A549 (cell line): ENCODE data around the gene TACC2. TPM values are rescaled to one million over a fixed set of nuclear protein-coding genes. Genes with fewer than 3 reads are reported as not detected.
A peak's percentile ranks its signal among the peaks of the same experiment; 100 is the strongest.

ENCODE experiments used
- ATAC-seq, 2 experiments: fragments of 200-7000 bp in 1 of 2; fragments of >200 bp in 1 of 2; cut with Nextera tagmentation in 1 of 2; cut with Tn5 transposase in 1 of 2; 3 replicates each; pipeline versions ENCODE4 v1.8.0 to v1.9.1; 2018 to 2020; ENCODE audit warnings: mild to moderate bottlenecking in 1 of 2, moderate library complexity in 1 of 2
- CTCF ChIA-PET: fragments of 300-600 bp; sonication (Branson Sonifier 250); formaldehyde crosslinking; extraction: SDS; loops from one replicate; lab custom pipeline; 2021; ENCODE audit warnings: antibody characterized with exemption, inconsistent platforms; lab: Yijun Ruan, JAX
- POLR2A ChIA-PET: fragments of 350-600 bp; formaldehyde crosslinking; extraction: SDS; loops from one replicate; lab custom pipeline; 2021; ENCODE audit warnings: antibody characterized with exemption, inconsistent platforms; lab: Yijun Ruan, JAX
- DNase-seq, 2 experiments: peaks; one replicate each; pipeline versions ENCODE4 v3.0.0 to v3.0.0-alpha.2; 2011 to 2016; ENCODE audit warnings: low read depth in 1 of 2, low spot score in 1 of 2
- FAIRE-seq: peaks from 2 replicates; lab custom pipeline; 2011; peaks lifted over from hg19 to GRCh38; lab: Jason Lieb, UNC
- H3K27ac ChIP-seq, 2 experiments: fragments of >200 bp; sonication (Bioruptor Twin); formaldehyde crosslinking; 3 replicates each; pipeline ENCODE4 v1.5.1; 2016 to 2017
- H3K4me1 ChIP-seq: fragments of >200 bp; sonication (Bioruptor Twin); formaldehyde crosslinking; 3 replicates; pipeline ENCODE4 v1.6.1; 2016
- H3K4me2 ChIP-seq: fragments of >200 bp; sonication (Bioruptor Twin); formaldehyde crosslinking; 3 replicates; pipeline ENCODE4 v1.6.1; 2016
- H3K4me3 ChIP-seq: fragments of >200 bp; sonication (Bioruptor Twin); formaldehyde crosslinking; 3 replicates; pipeline ENCODE4 v1.5.1; 2016
- H3K9me3 ChIP-seq: fragments of >200 bp; sonication (Bioruptor Twin); formaldehyde crosslinking; 3 replicates; pipeline ENCODE4 v1.6.1; 2016
- BHLHE40 ChIP-seq: IDR thresholded peaks from 2 replicates; pipeline ENCODE4 v1.6.1; 2012; ENCODE audit warnings: low read depth, low read length, inconsistent platforms
- GATA3 ChIP-seq: IDR thresholded peaks from 2 replicates; pipeline ENCODE4 v1.6.1; 2012; ENCODE audit warnings: borderline replicate concordance
- HDAC2 ChIP-seq: fragments of 200-600 bp; sonication (generic); IDR thresholded peaks from 2 replicates; pipeline ENCODE4 v1.6.1; 2016
- HOXA7 ChIP-seq: fragments of 250-450 bp; sonication (Bioruptor Pico); IDR thresholded peaks from 2 replicates; pipeline ENCODE4 v1.5.0; 2020; ENCODE audit warnings: mild to moderate bottlenecking, moderate library complexity
- HOXB13 ChIP-seq: fragments of 250-450 bp; sonication (Bioruptor Pico); IDR thresholded peaks from 2 replicates; pipeline ENCODE4 v1.5.0; 2020; ENCODE audit warnings: low read depth, mild to moderate bottlenecking, moderate library complexity
- KDM1A ChIP-seq: fragments of 200-600 bp; sonication (generic); IDR thresholded peaks from 2 replicates; pipeline ENCODE4 v1.6.1; 2016; ENCODE audit warnings: low read depth, mild to moderate bottlenecking
- NPAS2 ChIP-seq: fragments of 250-450 bp; sonication (Bioruptor Pico); IDR thresholded peaks from 2 replicates; pipeline ENCODE4 v1.8.0; 2022; ENCODE audit warnings: mild to moderate bottlenecking, moderate library complexity, borderline replicate concordance
- NR3C1 ChIP-seq: fragments of >200 bp; sonication (Bioruptor Twin); formaldehyde crosslinking; IDR thresholded peaks from 3 replicates; pipeline ENCODE4 v1.6.1; 2017
- PHF8 ChIP-seq: fragments of 200-600 bp; sonication (generic); IDR thresholded peaks from 2 replicates; pipeline ENCODE4 v1.6.1; 2016; ENCODE audit warnings: low read depth, mild to moderate bottlenecking, antibody characterized with exemption, moderate library complexity, borderline replicate concordance
- SMC3 ChIP-seq: fragments of >200 bp; sonication (Bioruptor Twin); formaldehyde crosslinking; IDR thresholded peaks from 3 replicates; pipeline ENCODE4 v1.6.1; 2018; ENCODE audit warnings: inconsistent platforms
- ZFP36 ChIP-seq: fragments of 450-650 bp; IDR thresholded peaks from 2 replicates; pipeline ENCODE4 v1.6.1; 2014; ENCODE audit warnings: borderline replicate concordance; ENCODE audit not compliant: partially characterized antibody
- ZNF302 ChIP-seq: fragments of 250-450 bp; sonication (Bioruptor Pico); IDR thresholded peaks from 2 replicates; pipeline ENCODE4 v1.9.0; 2021; ENCODE audit warnings: inconsistent platforms, mild to moderate bottlenecking, moderate library complexity
- ZSCAN20 ChIP-seq: fragments of 250-450 bp; sonication (Bioruptor Pico); IDR thresholded peaks from 2 replicates; pipeline ENCODE4 v1.8.0; 2022; ENCODE audit warnings: mild to moderate bottlenecking, moderate library complexity
- WGBS: methylation state at CpG from one replicate; pipeline ENCODE4 v1.1.6; 2017; ENCODE audit errors: missing lambda C conversion rate; 5-methylcytosine and 5-hydroxymethylcytosine counted together
- polyA plus RNA-seq, 4 experiments: library from polyadenylated mRNA; depleted of rRNA in 3 of 4; stranded (reverse); fragments of >200 nt; fragmentation: RNase III in 1 of 4; extraction: RNeasy Plus Mini Kit Qiagen cat#74134 plus additional on column Dnase treatment in 1 of 4; gene quantifications; 2 replicates in 3 of 4; 3 replicates in 1 of 4; pipeline ENCODE4 v1.2.3, GENCODE V29; 2011 to 2017
- TF ChIP-seq, protein P1 (sequence below): fragments of 150-350 bp; IDR thresholded peaks from 2 replicates; pipeline ENCODE4 v1.6.1; 2014; ENCODE audit warnings: low read depth, mild to moderate bottlenecking, low read length
- TF ChIP-seq, protein P2 (sequence below): fragments of >200 bp; sonication (Bioruptor Twin); formaldehyde crosslinking; IDR thresholded peaks from 3 replicates; pipeline ENCODE4 v1.6.1; 2016
- TF ChIP-seq, protein P3 (sequence below): fragments of 250-450 bp; sonication (Bioruptor Pico); IDR thresholded peaks from 2 replicates; pipeline ENCODE4 v1.5.0; 2021; ENCODE audit warnings: mild to moderate bottlenecking, moderate library complexity, borderline replicate concordance

Gene TACC2
- polyA plus RNA-seq, 2 of the 4 experiments (the other 2 are of a cell fraction): 83.3 to 128 TPM

DNA sequence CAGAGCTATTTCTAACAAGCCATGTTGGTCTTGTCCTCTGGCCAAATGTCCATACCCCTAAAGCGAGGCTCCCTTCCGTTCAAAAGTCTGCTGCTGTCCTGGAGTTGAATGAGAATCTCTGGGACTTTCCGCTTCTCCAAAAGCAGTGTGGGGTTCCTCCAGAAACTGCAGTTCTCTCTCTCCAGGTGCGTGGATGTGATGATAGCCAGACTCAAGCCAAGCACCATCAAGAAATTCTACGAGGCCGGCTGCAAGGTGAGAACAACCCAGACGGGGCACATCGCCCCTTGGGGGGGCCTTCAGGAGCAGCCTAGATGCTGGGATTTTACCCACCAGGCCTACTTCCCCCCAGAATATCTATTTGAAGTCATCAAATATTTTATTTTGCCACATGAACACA is 308.6 kb downstream of the TACC2 start:
- POLR2A ChIA-PET: no interaction called here

DNA sequence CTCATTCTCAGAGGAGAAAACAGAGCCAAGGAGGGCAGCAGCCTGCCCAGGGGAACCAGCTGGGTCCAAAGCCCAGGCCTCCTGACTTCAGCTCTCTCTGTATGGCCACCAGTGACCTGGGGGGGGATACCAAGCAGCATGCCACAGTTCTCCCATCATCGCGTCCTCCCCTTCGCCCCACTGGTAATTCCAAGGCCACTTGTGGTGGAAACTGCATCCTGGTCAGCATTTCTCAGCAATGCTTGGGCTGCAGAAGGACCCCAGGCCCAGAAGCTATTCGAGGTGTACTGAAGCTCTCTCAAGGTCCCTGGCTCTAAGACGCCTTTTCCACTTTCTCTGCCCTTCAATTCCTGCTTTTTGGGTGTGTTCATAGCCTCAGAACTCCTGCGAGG is 309.2 kb downstream of the TACC2 start:
- FAIRE-seq: no peak
- Histone ChIP-seq H3K9me3 (no peaks in the 10 kb centered on the region), H3K4me1 (peaks cover 29% of the 10 kb centered on the region)
- TF ChIP-seq HOXA7 (CRISPR knock-in tag): no peak
- no peak for TF ChIP-seq ZNF302 (CRISPR knock-in tag)
- TF ChIP-seq GATA3: no peak
- TF ChIP-seq, protein P1, sequence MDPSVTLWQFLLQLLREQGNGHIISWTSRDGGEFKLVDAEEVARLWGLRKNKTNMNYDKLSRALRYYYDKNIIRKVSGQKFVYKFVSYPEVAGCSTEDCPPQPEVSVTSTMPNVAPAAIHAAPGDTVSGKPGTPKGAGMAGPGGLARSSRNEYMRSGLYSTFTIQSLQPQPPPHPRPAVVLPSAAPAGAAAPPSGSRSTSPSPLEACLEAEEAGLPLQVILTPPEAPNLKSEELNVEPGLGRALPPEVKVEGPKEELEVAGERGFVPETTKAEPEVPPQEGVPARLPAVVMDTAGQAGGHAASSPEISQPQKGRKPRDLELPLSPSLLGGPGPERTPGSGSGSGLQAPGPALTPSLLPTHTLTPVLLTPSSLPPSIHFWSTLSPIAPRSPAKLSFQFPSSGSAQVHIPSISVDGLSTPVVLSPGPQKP: no peak
- TF ChIP-seq ZSCAN20 (CRISPR knock-in tag): no peak
- no peak for TF ChIP-seq HOXB13 (CRISPR knock-in tag)
- TF ChIP-seq, protein P2, sequence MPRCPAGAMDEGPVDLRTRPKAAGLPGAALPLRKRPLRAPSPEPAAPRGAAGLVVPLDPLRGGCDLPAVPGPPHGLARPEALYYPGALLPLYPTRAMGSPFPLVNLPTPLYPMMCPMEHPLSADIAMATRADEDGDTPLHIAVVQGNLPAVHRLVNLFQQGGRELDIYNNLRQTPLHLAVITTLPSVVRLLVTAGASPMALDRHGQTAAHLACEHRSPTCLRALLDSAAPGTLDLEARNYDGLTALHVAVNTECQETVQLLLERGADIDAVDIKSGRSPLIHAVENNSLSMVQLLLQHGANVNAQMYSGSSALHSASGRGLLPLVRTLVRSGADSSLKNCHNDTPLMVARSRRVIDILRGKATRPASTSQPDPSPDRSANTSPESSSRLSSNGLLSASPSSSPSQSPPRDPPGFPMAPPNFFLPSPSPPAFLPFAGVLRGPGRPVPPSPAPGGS: no peak
- no peak for TF ChIP-seq NPAS2
- no peak for TF ChIP-seq PHF8
- TF ChIP-seq NR3C1: no peak
- TF ChIP-seq, protein P3, sequence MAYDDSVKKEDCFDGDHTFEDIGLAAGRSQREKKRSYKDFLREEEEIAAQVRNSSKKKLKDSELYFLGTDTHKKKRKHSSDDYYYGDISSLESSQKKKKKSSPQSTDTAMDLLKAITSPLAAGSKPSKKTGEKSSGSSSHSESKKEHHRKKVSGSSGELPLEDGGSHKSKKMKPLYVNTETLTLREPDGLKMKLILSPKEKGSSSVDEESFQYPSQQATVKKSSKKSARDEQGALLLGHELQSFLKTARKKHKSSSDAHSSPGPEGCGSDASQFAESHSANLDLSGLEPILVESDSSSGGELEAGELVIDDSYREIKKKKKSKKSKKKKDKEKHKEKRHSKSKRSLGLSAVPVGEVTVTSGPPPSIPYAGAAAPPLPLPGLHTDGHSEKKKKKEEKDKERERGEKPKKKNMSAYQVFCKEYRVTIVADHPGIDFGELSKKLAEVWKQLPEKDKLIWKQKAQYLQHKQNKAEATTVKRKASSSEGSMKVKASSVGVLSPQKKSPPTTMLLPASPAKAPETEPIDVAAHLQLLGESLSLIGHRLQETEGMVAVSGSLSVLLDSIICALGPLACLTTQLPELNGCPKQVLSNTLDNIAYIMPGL: no peak
- TF ChIP-seq BHLHE40: no peak
- no peak for TF ChIP-seq HDAC2
- TF ChIP-seq, all 56 proteins: peak for 0
- DNase-seq: no peak
- WGBS: 63% methylated on average over 6 of the region's 6 CpGs
- ChIA-PET CTCF (interaction anchor here (0.6 to 7.6 kb wide), 39 partner anchors 9 to 406 kb away, joined by 3 to 145 read pairs (median 8); partner anchors contain the start of genes ARMS2, BTBD16 and PLEKHA1), POLR2A (interaction anchor here (0.7 to 1.5 kb wide), 4 partner anchors 10 to 267 kb away, joined by 3 to 5 read pairs (median 3); partner anchors contain the start of gene PLEKHA1)
- H3K27ac ChIP-seq: no peak overlapping the region; a peak in 2 of 6 replicates
- H3K4me2 ChIP-seq: peak overlapping the region; percentile 82; the same call in 1 of the 3 replicates
- H3K4me3 ChIP-seq: no peak overlapping the region
- peak in 1 of 2 experiments; percentile 2; a peak in 1 of 6 replicates for ATAC-seq

More for the DNA sequence above, 308.6 kb downstream of the TACC2 start:
- Histone ChIP-seq H3K4me1 (peaks cover 30% of the 10 kb centered on the region), H3K27ac (no peak overlapping the region), H3K9me3 (no peaks in the 10 kb centered on the region), H3K4me3 (no peak overlapping the region), H3K4me2 (no peak overlapping the region)
- DNase-seq (no peak), ATAC-seq (no peak), FAIRE-seq (no peak)
- WGBS: 65% methylated on average over 8 of the region's 8 CpGs
- TF ChIP-seq ZFP36 (no peak), NPAS2 (no peak), HOXA7 (CRISPR knock-in tag) (no peak), KDM1A (no peak), SMC3 (no peak)
- TF ChIP-seq, protein P3: no peak
- TF ChIP-seq, protein P2: no peak
- CTCF ChIA-PET: interaction anchor here (1.1 to 7.6 kb wide), 21 partner anchors 10 to 407 kb away, joined by 3 to 145 read pairs (median 11); partner anchors contain the start of gene ARMS2
